SK-MEL-5 (cell line): ENCODE data around the gene OR10D3. TPM values are rescaled to one million over a fixed set of nuclear protein-coding genes. Genes with fewer than 3 reads are reported as not detected.
"Not testable (repeated sequence)": the region's sequence is repeated elsewhere in the genome, so short reads cannot be mapped to it uniquely, and the experiment has no call there.

ENCODE experiments used
- DNase-seq: peaks from one replicate; pipeline ENCODE4 v3.0.0-alpha.2; 2016; ENCODE audit warnings: low read depth, low spot score
- in situ Hi-C: cut with HindIII; loops from 2 replicates; pipeline ENCODE4 v1.10.0; 2016; ENCODE audit warnings: low sequenced_read_pairs, high pct_unique_total_duplicates, low pct_unique_long_range_greater_than_20kb
- total RNA-seq: library from RNA; depleted of rRNA; stranded (reverse); fragments of >200 nt; shearing (Covaris generic); gene quantifications from 2 replicates; pipeline ENCODE4 v1.2.3, GENCODE V29; 2014; rRNA removed

The OR10D3 gene
- total RNA-seq, 1 experiment from 2014 or later: not detected

GRCh38 chr11:124224618-124225423, 41.7 kb downstream of the OR10D3 start:
- in situ Hi-C loops, DNase-seq: not testable (repeated sequence)

GRCh38 chr11:124225471-124225870, 42.3 kb downstream of the OR10D3 start:
- DNase-seq: no peak
- in situ Hi-C loops: no loop called here

- in situ Hi-C loops: no loop called here
- DNase-seq: no peak
These were observed 50.2 kb downstream of the OR10D3 start for GRCh38 chr11:124233376-124233775.

Other genes with a start within 250 kb of the OR10D3 start
- gene OR4D5, start 243.7 kb upstream of the OR10D3 start, total RNA-seq: not detected in 2 replicates
- gene OR6T1, start 239.5 kb upstream of the OR10D3 start, total RNA-seq: not detected in 2 replicates
- not detected in 2 replicates for gene OR10S1, start 205.6 kb upstream of the OR10D3 start, total RNA-seq
- not detected in 2 replicates for gene OR10G6, start 188.2 kb upstream of the OR10D3 start, total RNA-seq
- not detected in 2 replicates for gene OR10G4, start 170.3 kb upstream of the OR10D3 start, total RNA-seq
- not detected in 2 replicates for gene OR10G9, start 160.3 kb upstream of the OR10D3 start, total RNA-seq
- not detected in 2 replicates for gene OR10G8, start 156.5 kb upstream of the OR10D3 start, total RNA-seq
- gene OR10G7, start 142.0 kb upstream of the OR10D3 start, total RNA-seq: not detected in 2 replicates
- gene VWA5A, start 67.9 kb upstream of the OR10D3 start, total RNA-seq: 5.2 and 6.6 TPM in 2 replicates
- not detected in 2 replicates for gene OR8G1, start 57.8 kb downstream of the OR10D3 start, total RNA-seq
- gene OR8G5, start 73.0 kb downstream of the OR10D3 start, total RNA-seq: not detected in 2 replicates
- not detected in 2 replicates for gene OR8D1, start 130.6 kb downstream of the OR10D3 start, total RNA-seq
- gene OR8D2, start 136.9 kb downstream of the OR10D3 start, total RNA-seq: not detected in 2 replicates
- gene OR8B2, start 201.2 kb downstream of the OR10D3 start, total RNA-seq: not detected in 2 replicates
- gene OR8B3, start 215.7 kb downstream of the OR10D3 start, total RNA-seq: not detected in 2 replicates
- gene OR8B4, start 241.5 kb downstream of the OR10D3 start, total RNA-seq: not detected in 2 replicates